ENCODE results near the gene SLC18A3.

DNA sequence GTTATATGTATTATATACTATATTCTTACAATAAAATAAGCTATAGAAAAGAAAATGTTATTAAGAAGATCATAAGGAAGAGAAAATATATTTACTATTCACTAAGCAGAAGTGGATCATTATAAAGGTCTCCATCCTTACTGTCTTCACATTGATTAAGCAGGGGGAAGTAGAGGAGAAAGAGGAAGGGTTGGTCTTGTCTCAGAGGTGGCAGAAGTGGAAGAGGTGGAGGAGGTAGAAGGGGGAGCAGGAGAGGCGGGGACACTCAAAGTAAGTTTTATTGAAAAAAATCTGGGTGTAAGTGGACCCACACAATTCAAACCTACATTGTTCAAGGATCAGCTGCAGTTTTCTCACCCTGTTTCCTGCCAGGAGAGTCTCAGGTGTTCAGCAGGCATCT lies 42.3 kb upstream of the SLC18A3 start:
- TF ChIP-seq, protein P1, sequence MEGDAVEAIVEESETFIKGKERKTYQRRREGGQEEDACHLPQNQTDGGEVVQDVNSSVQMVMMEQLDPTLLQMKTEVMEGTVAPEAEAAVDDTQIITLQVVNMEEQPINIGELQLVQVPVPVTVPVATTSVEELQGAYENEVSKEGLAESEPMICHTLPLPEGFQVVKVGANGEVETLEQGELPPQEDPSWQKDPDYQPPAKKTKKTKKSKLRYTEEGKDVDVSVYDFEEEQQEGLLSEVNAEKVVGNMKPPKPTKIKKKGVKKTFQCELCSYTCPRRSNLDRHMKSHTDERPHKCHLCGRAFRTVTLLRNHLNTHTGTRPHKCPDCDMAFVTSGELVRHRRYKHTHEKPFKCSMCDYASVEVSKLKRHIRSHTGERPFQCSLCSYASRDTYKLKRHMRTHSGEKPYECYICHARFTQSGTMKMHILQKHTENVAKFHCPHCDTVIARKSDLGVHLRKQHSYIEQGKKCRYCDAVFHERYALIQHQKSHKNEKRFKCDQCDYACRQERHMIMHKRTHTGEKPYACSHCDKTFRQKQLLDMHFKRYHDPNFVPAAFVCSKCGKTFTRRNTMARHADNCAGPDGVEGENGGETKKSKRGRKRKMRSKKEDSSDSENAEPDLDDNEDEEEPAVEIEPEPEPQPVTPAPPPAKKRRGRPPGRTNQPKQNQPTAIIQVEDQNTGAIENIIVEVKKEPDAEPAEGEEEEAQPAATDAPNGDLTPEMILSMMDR (IDR thresholded peaks at IDR 0.05), result no peak
- TF ChIP-seq POLR2A (IDR thresholded peaks at IDR 0.05), result no peak

Data from testis (tissue), 2 donors.